ENCODE results near the gene MYL6.

The MYL6 gene

DNA sequence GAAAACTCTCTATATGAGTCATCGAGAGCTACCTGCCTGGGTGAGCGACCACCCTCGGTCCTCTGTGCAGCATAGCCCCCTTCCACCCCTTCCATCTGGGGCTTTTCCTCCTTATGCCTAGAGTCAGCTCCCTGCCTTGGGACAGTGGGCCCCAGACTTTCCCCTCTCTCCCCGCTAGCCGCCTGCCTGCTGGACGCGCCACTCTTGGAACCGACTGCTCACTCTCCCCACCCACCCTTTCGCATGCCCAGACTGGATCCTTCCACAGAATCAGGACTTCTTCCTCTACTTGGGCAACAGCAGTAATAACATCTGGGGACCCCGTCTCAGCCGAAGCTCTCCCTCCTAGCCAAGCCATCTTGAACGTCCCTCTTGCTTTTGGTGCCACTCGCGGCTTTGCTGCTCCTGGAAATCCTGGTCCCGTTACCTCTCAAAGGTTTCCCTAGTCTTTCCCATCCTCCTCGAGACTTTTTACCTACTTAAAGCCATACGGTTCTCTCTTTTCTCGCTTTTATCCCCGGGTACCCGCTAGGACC is 29.4 kb upstream of the MYL6 start:
- H3K4me3 ChIP-seq (replicated peaks; ENCODE audit: insufficient read depth, low read length), result peak overlapping the region; percentile 83
- H3K27ac ChIP-seq (replicated peaks), result peak overlapping the region; percentile 80
- H3K27me3 ChIP-seq (ENCODE audit: insufficient read depth, poor library complexity, severe bottlenecking), result no peaks in the 10 kb centered on the region
- TF ChIP-seq SPI1 (IDR thresholded peaks at IDR 0.05; ENCODE audit: borderline replicate concordance, low read depth) (no peak), GABPA (IDR thresholded peaks at IDR 0.05; ENCODE audit: low read depth) (no peak), POLR2AphosphoS5 (IDR thresholded peaks at IDR 0.05; ENCODE audit: low read depth) (no peak)
- TF ChIP-seq, protein P1, sequence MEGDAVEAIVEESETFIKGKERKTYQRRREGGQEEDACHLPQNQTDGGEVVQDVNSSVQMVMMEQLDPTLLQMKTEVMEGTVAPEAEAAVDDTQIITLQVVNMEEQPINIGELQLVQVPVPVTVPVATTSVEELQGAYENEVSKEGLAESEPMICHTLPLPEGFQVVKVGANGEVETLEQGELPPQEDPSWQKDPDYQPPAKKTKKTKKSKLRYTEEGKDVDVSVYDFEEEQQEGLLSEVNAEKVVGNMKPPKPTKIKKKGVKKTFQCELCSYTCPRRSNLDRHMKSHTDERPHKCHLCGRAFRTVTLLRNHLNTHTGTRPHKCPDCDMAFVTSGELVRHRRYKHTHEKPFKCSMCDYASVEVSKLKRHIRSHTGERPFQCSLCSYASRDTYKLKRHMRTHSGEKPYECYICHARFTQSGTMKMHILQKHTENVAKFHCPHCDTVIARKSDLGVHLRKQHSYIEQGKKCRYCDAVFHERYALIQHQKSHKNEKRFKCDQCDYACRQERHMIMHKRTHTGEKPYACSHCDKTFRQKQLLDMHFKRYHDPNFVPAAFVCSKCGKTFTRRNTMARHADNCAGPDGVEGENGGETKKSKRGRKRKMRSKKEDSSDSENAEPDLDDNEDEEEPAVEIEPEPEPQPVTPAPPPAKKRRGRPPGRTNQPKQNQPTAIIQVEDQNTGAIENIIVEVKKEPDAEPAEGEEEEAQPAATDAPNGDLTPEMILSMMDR (IDR thresholded peaks at IDR 0.05; ENCODE audit: insufficient read depth, low read length), result no peak
- TF ChIP-seq, protein P2, sequence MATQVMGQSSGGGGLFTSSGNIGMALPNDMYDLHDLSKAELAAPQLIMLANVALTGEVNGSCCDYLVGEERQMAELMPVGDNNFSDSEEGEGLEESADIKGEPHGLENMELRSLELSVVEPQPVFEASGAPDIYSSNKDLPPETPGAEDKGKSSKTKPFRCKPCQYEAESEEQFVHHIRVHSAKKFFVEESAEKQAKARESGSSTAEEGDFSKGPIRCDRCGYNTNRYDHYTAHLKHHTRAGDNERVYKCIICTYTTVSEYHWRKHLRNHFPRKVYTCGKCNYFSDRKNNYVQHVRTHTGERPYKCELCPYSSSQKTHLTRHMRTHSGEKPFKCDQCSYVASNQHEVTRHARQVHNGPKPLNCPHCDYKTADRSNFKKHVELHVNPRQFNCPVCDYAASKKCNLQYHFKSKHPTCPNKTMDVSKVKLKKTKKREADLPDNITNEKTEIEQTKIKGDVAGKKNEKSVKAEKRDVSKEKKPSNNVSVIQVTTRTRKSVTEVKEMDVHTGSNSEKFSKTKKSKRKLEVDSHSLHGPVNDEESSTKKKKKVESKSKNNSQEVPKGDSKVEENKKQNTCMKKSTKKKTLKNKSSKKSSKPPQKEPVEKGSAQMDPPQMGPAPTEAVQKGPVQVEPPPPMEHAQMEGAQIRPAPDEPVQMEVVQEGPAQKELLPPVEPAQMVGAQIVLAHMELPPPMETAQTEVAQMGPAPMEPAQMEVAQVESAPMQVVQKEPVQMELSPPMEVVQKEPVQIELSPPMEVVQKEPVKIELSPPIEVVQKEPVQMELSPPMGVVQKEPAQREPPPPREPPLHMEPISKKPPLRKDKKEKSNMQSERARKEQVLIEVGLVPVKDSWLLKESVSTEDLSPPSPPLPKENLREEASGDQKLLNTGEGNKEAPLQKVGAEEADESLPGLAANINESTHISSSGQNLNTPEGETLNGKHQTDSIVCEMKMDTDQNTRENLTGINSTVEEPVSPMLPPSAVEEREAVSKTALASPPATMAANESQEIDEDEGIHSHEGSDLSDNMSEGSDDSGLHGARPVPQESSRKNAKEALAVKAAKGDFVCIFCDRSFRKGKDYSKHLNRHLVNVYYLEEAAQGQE (IDR thresholded peaks at IDR 0.05; ENCODE audit: insufficient replicate concordance, low read depth), result no peak
- peak in 1 of 2 experiments; percentile 14 for DNase-seq (ENCODE audit: low read depth in 1 of 2, low spot score in 1 of 2)

DNA sequence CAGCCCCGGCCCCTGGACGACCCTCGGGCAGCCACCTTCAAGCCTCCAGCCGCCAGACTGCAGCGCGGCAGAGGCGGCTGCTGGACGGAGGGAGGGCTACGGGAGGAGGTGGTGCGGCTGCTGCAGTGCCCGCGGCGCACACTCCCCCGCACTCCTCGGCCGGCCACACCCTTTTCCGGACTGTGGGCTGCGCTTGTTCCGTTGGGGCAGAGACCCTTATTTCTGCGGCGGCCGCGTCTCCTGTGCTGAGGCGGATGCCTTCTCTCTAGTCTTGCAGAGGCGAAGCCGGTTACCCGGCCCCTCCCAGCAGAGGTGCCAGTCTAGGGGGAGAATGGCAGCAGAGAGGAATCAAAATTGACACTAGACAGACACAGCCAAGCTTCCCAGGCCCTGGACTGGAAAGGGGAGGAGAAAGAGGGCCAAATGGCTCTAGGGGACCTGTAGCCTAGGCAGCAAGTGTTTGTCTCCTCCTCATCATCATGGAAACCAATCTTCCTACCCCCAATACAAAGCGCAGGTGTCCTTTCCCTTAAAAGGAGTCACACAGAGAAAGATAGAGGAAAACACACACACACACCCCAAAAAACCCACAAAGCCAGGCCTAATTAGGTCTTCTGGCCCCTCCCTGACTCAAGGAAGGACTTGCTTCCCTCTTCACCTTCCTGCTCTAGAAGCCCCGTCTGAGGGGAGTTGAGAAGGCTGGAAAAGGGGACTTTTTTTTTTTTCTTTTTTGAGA is 28.8 kb upstream of the MYL6 start:
- Histone ChIP-seq H3K27ac (replicated peaks) (peak overlapping the region; percentile 80), H3K27me3 (ENCODE audit: insufficient read depth, poor library complexity, severe bottlenecking) (no peaks in the 10 kb centered on the region), H3K4me3 (replicated peaks; ENCODE audit: insufficient read depth, low read length) (peak overlapping the region; percentile 83)
- DNase-seq (ENCODE audit: low read depth in 1 of 2, low spot score in 1 of 2), result peak; percentile 69 to 83
- TF ChIP-seq SPI1 (IDR thresholded peaks at IDR 0.05; ENCODE audit: borderline replicate concordance, low read depth) (no peak), GABPA (IDR thresholded peaks at IDR 0.05; ENCODE audit: low read depth) (no peak), POLR2AphosphoS5 (IDR thresholded peaks at IDR 0.05; ENCODE audit: low read depth) (peak; percentile 74; the same call in 1 of the 2 replicates)
- TF ChIP-seq, protein P1 (IDR thresholded peaks at IDR 0.05; ENCODE audit: insufficient read depth, low read length), result no peak
- TF ChIP-seq, protein P2 (IDR thresholded peaks at IDR 0.05; ENCODE audit: insufficient replicate concordance, low read depth), result no peak

DNA sequence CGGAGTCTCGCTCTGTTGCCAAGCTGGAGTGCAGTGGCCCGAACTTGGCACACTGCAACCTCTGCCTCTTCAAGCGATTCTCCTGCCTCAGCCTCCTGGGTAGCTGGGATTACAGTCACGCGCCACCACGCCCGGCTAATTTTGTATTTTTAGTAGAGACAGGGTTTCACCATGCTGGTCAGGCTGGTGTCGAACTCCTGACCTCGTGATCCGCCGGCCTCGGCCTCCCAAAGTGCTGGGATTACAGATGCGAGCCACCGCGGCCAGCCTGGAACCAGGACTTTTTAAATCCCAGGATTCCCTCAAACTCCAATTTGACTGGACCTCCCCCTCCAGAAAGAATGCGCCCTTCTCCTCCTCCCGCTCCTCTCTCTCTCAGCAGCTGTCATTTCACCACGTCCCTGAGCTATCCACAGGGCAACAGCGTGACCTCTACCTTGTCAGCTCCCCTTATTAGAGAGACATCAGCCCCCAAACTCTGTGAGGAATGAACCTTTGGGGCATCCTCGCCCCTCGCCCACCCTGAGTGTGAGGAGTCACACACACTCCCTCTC is 28.1 kb upstream of the MYL6 start:
- DNase-seq (ENCODE audit: low read depth in 1 of 2, low spot score in 1 of 2), result no peak
- TF ChIP-seq, protein P2 (IDR thresholded peaks at IDR 0.05; ENCODE audit: insufficient replicate concordance, low read depth), result no peak
- TF ChIP-seq SPI1 (IDR thresholded peaks at IDR 0.05; ENCODE audit: borderline replicate concordance, low read depth), result no peak
- TF ChIP-seq, protein P1 (IDR thresholded peaks at IDR 0.05; ENCODE audit: insufficient read depth, low read length), result no peak
- TF ChIP-seq POLR2AphosphoS5 (IDR thresholded peaks at IDR 0.05; ENCODE audit: low read depth), result no peak
- TF ChIP-seq GABPA (IDR thresholded peaks at IDR 0.05; ENCODE audit: low read depth), result no peak
- Histone ChIP-seq H3K27me3 (ENCODE audit: insufficient read depth, poor library complexity, severe bottlenecking) (no peaks in the 10 kb centered on the region), H3K27ac (replicated peaks) (peak overlapping the region; percentile 80), H3K4me3 (replicated peaks; ENCODE audit: insufficient read depth, low read length) (peak overlapping the region; percentile 83)

All from HL-60 (cell line).